HEK293T (cell line): ENCODE data around the gene EXOC4.

ENCODE experiments used
- CTCF ChIA-PET: fragments of 350-600 bp; formaldehyde crosslinking; extraction: SDS; loops from one replicate; lab custom pipeline; 2021; ENCODE audit warnings: antibody characterized with exemption, inconsistent platforms; lab: Yijun Ruan, JAX
- POLR2A ChIA-PET: fragments of 350-600 bp; formaldehyde crosslinking; extraction: SDS; loops from one replicate; lab custom pipeline; 2020; ENCODE audit warnings: antibody characterized with exemption, inconsistent platforms; lab: Yijun Ruan, JAX
- DNase-seq: peaks from one replicate; pipeline ENCODE4 v3.0.0; 2012; ENCODE audit warnings: mixed read lengths; ENCODE audit errors: extremely low spot score
- ARNT ChIP-seq: fragments of 450-650 bp; IDR thresholded peaks from 2 replicates; pipeline ENCODE4 v1.6.1; 2017; ENCODE audit warnings: mild to moderate bottlenecking
- BHLHE40 ChIP-seq: fragments of 450-650 bp; IDR thresholded peaks from 2 replicates; pipeline ENCODE4 v1.6.1; 2016; ENCODE audit warnings: mild to moderate bottlenecking, moderate library complexity, borderline replicate concordance
- CTBP1 ChIP-seq: fragments of 450-650 bp; IDR thresholded peaks from 2 replicates; pipeline ENCODE4 v1.6.1; 2016; ENCODE audit warnings: borderline replicate concordance
- ELF4 ChIP-seq: fragments of 450-650 bp; IDR thresholded peaks from 2 replicates; pipeline ENCODE4 v1.6.1; 2017; ENCODE audit warnings: antibody characterized with exemption
- FOXA1 ChIP-seq: fragments of 450-650 bp; IDR thresholded peaks from 2 replicates; pipeline ENCODE4 v1.6.1; 2016; ENCODE audit warnings: mild to moderate bottlenecking
- FOXK2 ChIP-seq: fragments of 450-650 bp; IDR thresholded peaks from 2 replicates; pipeline ENCODE4 v1.6.1; 2016; ENCODE audit warnings: mild to moderate bottlenecking
- FOXM1 ChIP-seq: fragments of 450-650 bp; IDR thresholded peaks from 2 replicates; pipeline ENCODE4 v1.6.1; 2017; ENCODE audit warnings: mild to moderate bottlenecking, borderline replicate concordance
- HDGF ChIP-seq: fragments of 450-650 bp; IDR thresholded peaks from 2 replicates; pipeline ENCODE4 v1.6.1; 2017; ENCODE audit warnings: antibody characterized with exemption, borderline replicate concordance
- L3MBTL2 ChIP-seq: fragments of 450-650 bp; conservative IDR thresholded peaks from 2 replicates; pipeline ENCODE4 v1.6.1; 2016; ENCODE audit warnings: mild to moderate bottlenecking
- LEF1 ChIP-seq: fragments of 450-650 bp; IDR thresholded peaks from 2 replicates; pipeline ENCODE4 v1.6.1; 2017; ENCODE audit warnings: mild to moderate bottlenecking, borderline replicate concordance
- NFRKB ChIP-seq: fragments of 450-650 bp; IDR thresholded peaks from 2 replicates; pipeline ENCODE4 v1.6.1; 2016; ENCODE audit warnings: mild to moderate bottlenecking, moderate library complexity
- SP1 ChIP-seq: fragments of 450-650 bp; IDR thresholded peaks from 2 replicates; pipeline ENCODE4 v1.6.1; 2017
- SUZ12 ChIP-seq: fragments of 450-650 bp; IDR thresholded peaks from 2 replicates; pipeline ENCODE4 v1.6.1; 2016; ENCODE audit warnings: mild to moderate bottlenecking
- TARDBP ChIP-seq: fragments of 450-650 bp; IDR thresholded peaks from 2 replicates; pipeline ENCODE4 v1.6.1; 2016
- ZNF384 ChIP-seq: fragments of 450-650 bp; IDR thresholded peaks from 2 replicates; pipeline ENCODE4 v1.6.1; 2016
- TF ChIP-seq, protein P1 (sequence below): fragments of 450-650 bp; IDR thresholded peaks from 2 replicates; pipeline ENCODE4 v1.6.1; 2016

EXOC4 gene

GRCh38 chr7:133794479-133794878 is 541.6 kb downstream of the EXOC4 start:
- POLR2A ChIA-PET = no interaction called here
- no peak for TF ChIP-seq TARDBP
- TF ChIP-seq L3MBTL2 = no peak
- no peak for TF ChIP-seq BHLHE40
- no peak for TF ChIP-seq ZNF384
- no peak for TF ChIP-seq ELF4
- no peak for TF ChIP-seq CTBP1
- TF ChIP-seq ARNT = no peak
- TF ChIP-seq LEF1 = no peak
- no peak for TF ChIP-seq HDGF
- TF ChIP-seq SUZ12 = no peak
- TF ChIP-seq SP1 = no peak
- no peak for TF ChIP-seq FOXA1
- TF ChIP-seq FOXM1 = no peak
- TF ChIP-seq, protein P1, sequence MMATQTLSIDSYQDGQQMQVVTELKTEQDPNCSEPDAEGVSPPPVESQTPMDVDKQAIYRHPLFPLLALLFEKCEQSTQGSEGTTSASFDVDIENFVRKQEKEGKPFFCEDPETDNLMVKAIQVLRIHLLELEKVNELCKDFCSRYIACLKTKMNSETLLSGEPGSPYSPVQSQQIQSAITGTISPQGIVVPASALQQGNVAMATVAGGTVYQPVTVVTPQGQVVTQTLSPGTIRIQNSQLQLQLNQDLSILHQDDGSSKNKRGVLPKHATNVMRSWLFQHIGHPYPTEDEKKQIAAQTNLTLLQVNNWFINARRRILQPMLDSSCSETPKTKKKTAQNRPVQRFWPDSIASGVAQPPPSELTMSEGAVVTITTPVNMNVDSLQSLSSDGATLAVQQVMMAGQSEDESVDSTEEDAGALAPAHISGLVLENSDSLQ = no peak
- no peak for TF ChIP-seq FOXK2
- TF ChIP-seq NFRKB = no peak
- CTCF ChIA-PET = no interaction called here
- no peak for DNase-seq

GRCh38 chr7:133795068-133795665 is 542.3 kb downstream of the EXOC4 start:
- POLR2A ChIA-PET = no interaction called here
- DNase-seq = no peak
- TF ChIP-seq CTBP1 (no peak), HDGF (no peak), SP1 (no peak), BHLHE40 (no peak), ELF4 (no peak), FOXM1 (no peak), FOXK2 (no peak), ZNF384 (no peak), SUZ12 (no peak), NFRKB (no peak), FOXA1 (no peak), L3MBTL2 (no peak)
- CTCF ChIA-PET = no interaction called here

DNA sequence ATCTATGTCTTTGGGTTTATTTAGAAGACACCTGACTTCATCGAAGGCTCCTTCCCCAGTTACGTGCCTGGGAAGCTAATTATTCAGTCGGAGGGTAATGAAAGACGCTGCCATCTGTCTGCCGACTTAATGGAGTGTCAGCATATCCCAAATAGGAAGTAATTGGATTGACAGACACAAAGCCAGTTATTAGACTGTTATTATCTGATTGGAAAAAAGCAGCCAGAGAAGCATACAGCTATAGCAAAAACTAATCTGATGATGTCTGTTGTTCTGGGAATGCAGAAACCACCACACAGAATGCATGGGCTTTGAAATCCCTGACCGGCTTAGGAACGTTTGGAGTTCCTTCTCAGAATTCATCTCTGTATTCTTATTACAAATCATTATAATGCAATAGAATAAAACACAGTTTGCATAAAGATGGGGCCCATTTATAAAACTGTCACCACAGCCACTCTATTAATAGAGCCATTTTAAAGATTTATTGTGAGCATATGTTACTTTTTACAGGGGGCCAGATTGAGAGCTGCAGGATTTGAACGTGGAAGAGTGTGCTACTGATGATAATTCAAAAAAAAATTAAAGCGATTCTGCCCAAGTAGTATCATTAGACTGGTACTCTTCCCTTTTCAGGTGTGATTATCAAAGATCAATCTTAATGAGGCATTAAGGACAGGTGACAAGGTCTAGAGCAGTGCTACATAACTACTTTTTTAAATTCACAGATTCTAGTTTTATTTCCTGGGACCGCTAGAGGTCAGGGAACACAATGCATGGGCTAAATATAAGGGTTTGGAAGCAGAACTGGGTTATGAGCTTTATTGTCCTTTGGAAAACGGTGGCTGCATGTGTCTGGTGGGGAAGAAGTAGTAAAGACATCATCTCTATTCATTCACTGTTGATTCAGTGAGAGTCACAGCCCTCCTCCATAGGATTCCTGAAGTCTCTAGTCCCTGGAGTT is 544.2 kb downstream of the EXOC4 start:
- ChIA-PET POLR2A (no interaction called here), CTCF (no interaction called here)
- TF ChIP-seq NFRKB (no peak), BHLHE40 (no peak), SUZ12 (no peak), TARDBP (no peak), CTBP1 (no peak), SP1 (no peak), ARNT (no peak), HDGF (no peak), ELF4 (no peak)
- TF ChIP-seq, protein P1 = no peak
- DNase-seq = no peak

- POLR2A ChIA-PET = no interaction called here
Observed at GRCh38 chr7:133797818-133798520, 545.1 kb downstream of the EXOC4 start.

DNA sequence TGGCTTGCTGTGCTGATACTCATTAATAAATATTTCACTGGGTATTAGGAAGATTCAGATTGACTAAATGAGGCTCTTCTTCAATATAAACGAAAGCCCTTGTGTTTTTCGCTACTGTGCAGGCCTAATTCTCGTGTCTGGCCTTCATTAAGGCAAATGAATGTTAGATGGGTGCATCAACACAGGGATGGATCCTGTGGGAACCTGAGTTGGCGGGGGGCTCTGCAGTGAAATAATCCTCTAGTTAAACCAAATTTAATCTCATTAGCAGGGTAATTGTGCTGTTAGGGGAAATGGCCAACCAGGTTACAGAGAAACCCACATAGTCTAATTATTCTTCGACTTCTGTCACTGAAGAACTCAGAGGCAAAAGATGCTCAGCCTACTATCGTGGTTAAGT is 548.5 kb downstream of the EXOC4 start:
- TF ChIP-seq SP1 (no peak), NFRKB (no peak), SUZ12 (no peak), FOXK2 (no peak), CTBP1 (no peak), BHLHE40 (no peak), FOXM1 (no peak), ELF4 (no peak), ARNT (no peak), HDGF (no peak), ZNF384 (no peak)
- TF ChIP-seq, protein P1 = no peak
- ChIA-PET CTCF (no interaction called here), POLR2A (no interaction called here)
- no peak for DNase-seq

More at GRCh38 chr7:133797818-133798520, 545.1 kb downstream of the EXOC4 start:
- DNase-seq = no peak
- CTCF ChIA-PET = no interaction called here
- no peak for TF ChIP-seq CTBP1

- DNase-seq = no peak
- ChIA-PET POLR2A (no interaction called here), CTCF (no interaction called here)
- TF ChIP-seq ELF4 (no peak), ARNT (no peak), FOXM1 (no peak), NFRKB (no peak), SUZ12 (no peak), TARDBP (no peak)
Observed at GRCh38 chr7:133804127-133804526, 551.2 kb downstream of the EXOC4 start.
